HepG2 (cell line): ENCODE data around the gene DDX10.

Experiments
- GTF2F1 ChIP-seq: fragments of 150-350 bp; IDR thresholded peaks from 2 replicates; pipeline ENCODE4 v1.6.1; 2014; ENCODE audit warnings: low read length
- SRF ChIP-seq: IDR thresholded peaks from 2 replicates; pipeline ENCODE4 v1.6.1; 2011; ENCODE audit warnings: mild to moderate bottlenecking, low read depth, low read length, moderate library complexity
- ZNF841 ChIP-seq: sonication (generic); formaldehyde crosslinking; IDR thresholded peaks from 2 replicates; pipeline ENCODE4 v1.8.1; 2023; ENCODE audit warnings: missing genetic modification reagents, borderline replicate concordance

- TF ChIP-seq ZNF841, result no peak
- TF ChIP-seq GTF2F1, result no peak
- TF ChIP-seq SRF, result no peak
Measured at GRCh38 chr11:108959874-108960273, 295.0 kb downstream of the DDX10 start.
